NCI-H2107 treated with DMSO at 0.1 percent for 48 hours (cell line): Measurements from ENCODE around the gene OSM.
"Not testable (repeated sequence)": the region's sequence is repeated elsewhere in the genome, so short reads cannot be mapped to it uniquely, and the experiment has no call there.

Source experiments
- DNase-seq: peaks from one replicate; lab custom pipeline; 2025; ENCODE audit not compliant: unreplicated experiment; lab: John Stamatoyannopoulos, UW

The OSM gene

GRCh38 chr22:30245985-30246813 lies 20.5 kb downstream of the OSM start, which contains the start of gene LIF:
LIF (minus strand) TSS chr22:30246759; CDS start chr22:30246695, 64 bp downstream.
- DNase-seq, result no peak

- DNase-seq, result no peak
Measured at GRCh38 chr22:30245181-30245984, 21.3 kb downstream of the OSM start.

GRCh38 chr22:30244641-30245040 lies 22.0 kb downstream of the OSM start:
- DNase-seq, result no peak

GRCh38 chr22:30244066-30244465 lies 22.6 kb downstream of the OSM start:
- no peak for DNase-seq

GRCh38 chr22:30243661-30244060 lies 23.0 kb downstream of the OSM start:
- DNase-seq, result no peak

DNA sequence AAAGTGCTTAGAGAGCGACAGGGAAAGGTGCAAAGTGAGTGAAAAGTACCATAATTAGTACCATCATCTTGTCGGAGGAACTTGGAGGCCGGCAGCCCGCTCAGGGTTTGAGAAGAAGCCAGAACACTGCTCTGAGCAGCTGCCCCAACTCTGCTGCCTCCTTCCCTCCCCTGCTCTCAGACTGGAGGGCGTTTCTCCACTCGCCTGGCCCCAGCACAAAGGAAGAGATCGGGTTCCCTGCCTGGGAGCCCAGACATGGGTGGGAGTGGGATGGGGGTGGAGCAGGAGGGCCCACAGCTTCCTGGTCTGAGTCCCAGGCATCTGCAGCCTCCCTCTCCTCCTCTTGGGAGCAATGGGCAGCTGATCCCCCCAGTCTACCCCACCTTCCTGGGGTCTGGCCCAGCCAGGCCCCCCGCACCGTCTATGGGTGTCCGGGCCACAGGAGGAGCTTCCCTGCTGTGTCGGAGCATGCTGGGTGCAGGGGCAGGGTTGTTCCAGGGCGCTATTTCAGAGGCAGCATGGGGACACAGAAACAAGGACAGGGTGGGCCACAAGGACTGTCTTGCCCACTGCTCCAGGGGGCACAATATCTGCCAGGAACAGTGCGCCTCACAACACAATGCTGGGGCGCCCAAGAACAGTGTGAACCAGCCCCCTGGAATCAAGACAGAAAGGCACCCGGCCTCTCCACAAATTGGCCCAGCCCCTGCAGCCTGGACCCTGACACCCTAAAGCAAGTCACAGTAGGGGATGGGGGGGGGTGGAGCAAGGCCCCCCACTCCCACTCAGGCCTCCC lies 24.9 kb downstream of the OSM start:
- no peak for DNase-seq

GRCh38 chr22:30240541-30241417 lies 25.9 kb downstream of the OSM start:
- DNase-seq, result no peak

- no peak for DNase-seq
Measured at GRCh38 chr22:30239488-30240405, 26.9 kb downstream of the OSM start.

DNA sequence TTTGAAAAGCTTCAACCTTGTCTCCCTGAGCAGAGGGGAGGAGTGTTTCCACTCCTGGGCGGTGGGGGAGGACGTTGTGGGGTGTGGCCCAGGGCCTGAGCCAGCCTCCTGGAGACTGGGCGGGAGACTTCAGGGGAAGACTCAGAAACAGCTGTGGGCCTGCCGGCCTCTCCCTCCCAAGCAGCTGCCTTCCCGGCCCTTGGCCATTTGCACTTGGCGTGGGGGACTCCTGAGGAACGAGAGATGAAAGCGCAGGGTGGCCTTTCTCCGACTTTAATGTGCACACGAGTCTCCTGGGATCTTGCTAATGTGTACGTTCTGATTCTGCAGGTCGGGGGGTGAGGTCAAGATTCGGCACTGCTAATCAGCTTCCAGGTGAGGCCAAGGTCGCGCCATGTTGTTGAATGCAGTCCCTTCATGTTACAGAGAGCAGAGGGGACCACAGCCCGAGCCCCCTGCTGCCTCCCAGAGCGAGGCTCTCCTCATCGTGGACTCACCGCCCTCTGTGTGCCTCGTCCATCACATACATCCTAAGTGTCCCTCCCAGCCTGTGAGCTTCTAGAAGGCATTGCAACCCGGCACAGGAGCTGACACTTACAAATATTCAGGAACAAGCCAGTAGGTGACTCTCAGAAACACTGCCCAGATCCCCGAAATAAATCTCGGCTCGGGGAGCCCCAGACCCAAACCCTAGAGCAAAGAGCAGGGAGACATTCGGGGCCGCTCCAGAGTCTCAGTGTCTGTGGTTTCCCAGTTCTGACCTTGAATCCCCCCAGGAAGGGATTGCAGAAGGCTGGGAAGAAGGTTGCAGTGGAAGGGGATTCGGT lies 27.8 kb downstream of the OSM start:
- no peak for DNase-seq

DNA sequence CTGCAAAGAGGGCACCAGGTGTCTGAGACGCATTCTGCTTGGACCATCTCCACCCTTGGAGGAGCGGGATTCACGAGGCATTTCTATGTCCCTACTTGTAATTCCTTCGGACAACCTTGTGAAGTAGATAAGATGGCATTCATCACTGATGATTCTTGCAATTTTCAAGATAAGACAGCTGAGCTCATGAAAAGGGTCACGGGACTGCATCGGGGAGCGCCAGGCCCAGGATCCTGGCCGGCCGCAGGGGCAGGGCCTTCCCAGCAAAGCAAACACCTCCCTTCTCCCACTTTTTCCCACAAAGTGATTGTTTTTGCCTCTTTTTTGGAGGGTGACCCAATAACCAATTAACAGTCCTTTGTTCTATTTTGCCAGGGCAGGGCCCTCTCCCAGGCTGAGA lies 28.5 kb downstream of the OSM start:
- DNase-seq, result no peak

GRCh38 chr22:30236875-30237274 lies 29.8 kb downstream of the OSM start:
- no peak for DNase-seq

DNA sequence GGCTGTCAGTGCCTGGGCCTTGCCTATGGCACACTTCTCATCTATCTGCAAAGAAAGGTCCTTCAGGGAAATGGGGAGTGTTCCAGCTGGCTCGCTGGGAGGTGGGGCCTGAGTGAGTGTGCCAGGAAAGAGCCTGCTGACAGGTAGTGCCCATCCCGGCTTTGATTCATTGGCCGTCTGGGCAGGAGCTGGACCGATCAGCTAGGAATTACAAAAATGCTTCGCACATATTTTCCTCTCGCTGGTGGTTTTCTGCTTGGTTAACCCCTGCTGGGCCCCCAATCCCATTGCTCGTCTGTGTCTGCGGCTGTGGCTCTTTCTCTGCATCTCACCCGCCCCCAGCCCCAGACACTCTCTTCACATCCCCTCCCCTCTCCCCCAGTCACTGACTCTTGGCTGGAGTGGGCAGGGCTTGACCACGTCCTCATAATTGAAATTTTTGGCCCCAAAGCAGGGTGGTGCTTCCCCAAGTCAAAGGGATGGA lies 30.9 kb downstream of the OSM start:
- DNase-seq, result no peak

- DNase-seq, result no peak
Measured at GRCh38 chr22:30234786-30235470, 31.7 kb downstream of the OSM start.

- DNase-seq, result not testable (repeated sequence)
Measured at GRCh38 chr22:30234325-30234724, 32.3 kb downstream of the OSM start.

DNA sequence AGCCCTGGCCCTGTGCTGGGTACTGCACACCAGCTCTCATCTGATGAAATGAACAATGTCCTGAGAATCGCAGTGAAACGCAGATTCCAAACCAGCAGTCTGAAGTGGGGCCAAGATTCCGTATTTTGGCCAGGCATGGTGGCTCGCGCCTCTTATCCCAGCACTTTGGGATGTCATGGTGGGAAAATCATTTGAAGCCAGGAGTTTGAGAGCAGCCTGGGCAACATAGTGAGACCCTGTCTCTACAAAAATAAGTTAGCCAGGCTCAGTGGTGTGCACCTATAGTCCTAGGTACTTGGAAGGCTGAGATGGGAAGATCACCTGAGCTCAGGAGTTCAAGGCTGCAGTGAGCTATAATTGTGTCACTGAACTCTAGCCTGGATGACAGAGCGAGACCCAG lies 33.1 kb downstream of the OSM start:
- DNase-seq, result no peak

DNA sequence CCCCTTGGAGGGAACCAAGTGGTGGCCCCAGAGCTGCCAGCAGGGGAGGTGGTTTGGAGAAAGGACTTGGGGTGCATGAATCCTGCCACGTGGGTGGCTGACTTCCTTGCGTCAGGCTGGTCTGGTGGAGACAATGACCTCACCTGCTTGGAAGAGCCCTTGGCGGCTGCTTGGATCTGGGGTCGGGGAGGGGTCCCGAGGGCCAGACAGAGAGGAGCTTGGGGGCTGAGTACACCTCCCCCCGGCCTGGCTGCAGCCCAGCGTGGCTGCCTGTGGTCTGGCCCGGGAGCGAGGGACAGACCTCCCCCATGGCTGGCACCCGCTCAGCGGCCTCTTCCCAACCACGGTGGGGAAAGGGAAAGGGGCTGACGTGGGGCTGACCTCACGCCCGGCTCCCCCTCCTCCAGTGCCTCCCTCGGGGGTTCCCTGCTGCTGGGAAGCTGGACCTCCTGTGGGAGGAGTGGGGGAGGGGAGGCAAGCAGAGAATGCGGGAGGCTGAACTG lies 33.9 kb downstream of the OSM start:
- DNase-seq, result no peak

- no peak for DNase-seq
Measured at GRCh38 chr22:30230787-30231461, 35.7 kb downstream of the OSM start.
